H9 (cell line): Measurements from ENCODE around the gene EVI5L. TPM values are rescaled to one million over a fixed set of nuclear protein-coding genes. Genes with fewer than 3 reads are reported as not detected.
A peak's percentile ranks its signal among the peaks of the same experiment; 100 is the strongest.

Source experiments
- DNase-seq: peaks from one replicate; pipeline ENCODE4 v3.0.0-alpha.2; 2017
- H2AFZ ChIP-seq: one replicate; pipeline ENCODE4 v1.6.1; 2013; ENCODE audit warnings: mild to moderate bottlenecking, low read length, control low read depth, moderate library complexity
- H2AK5ac ChIP-seq: 2 replicates; pipeline ENCODE4 v1.6.1; 2013; ENCODE audit warnings: low read length, control low read depth, mixed read lengths; ENCODE audit not compliant: insufficient read length
- H2BK120ac ChIP-seq: one replicate; pipeline ENCODE4 v1.6.1; 2013; ENCODE audit warnings: low read depth, mild to moderate bottlenecking, low read length, control low read depth, inconsistent platforms; ENCODE audit not compliant: poor library complexity, severe bottlenecking
- H2BK12ac ChIP-seq: 2 replicates; pipeline ENCODE4 v1.6.1; 2013; ENCODE audit warnings: low read length, control low read depth, mixed read lengths, low read depth; ENCODE audit not compliant: insufficient read length
- H2BK15ac ChIP-seq: 2 replicates; pipeline ENCODE4 v1.6.1; 2013; ENCODE audit warnings: low read depth, low read length, control low read depth
- H2BK20ac ChIP-seq: one replicate; pipeline ENCODE4 v1.6.1; 2013; ENCODE audit warnings: low read depth, mild to moderate bottlenecking, low read length, control low read depth, inconsistent platforms; ENCODE audit not compliant: poor library complexity, severe bottlenecking
- H2BK5ac ChIP-seq: 2 replicates; pipeline ENCODE4 v1.6.1; 2013; ENCODE audit warnings: low read length, control low read depth, mixed read lengths; ENCODE audit not compliant: insufficient read length
- H3K14ac ChIP-seq: 2 replicates; pipeline ENCODE4 v1.6.1; 2013; ENCODE audit warnings: low read length, control low read depth; ENCODE audit not compliant: insufficient read depth
- H3K18ac ChIP-seq: 2 replicates; pipeline ENCODE4 v1.6.1; 2013; ENCODE audit warnings: low read depth, mild to moderate bottlenecking, mixed read lengths, low read length, control low read depth; ENCODE audit not compliant: insufficient read length
- H3K23ac ChIP-seq: 2 replicates; pipeline ENCODE4 v1.6.1; 2013; ENCODE audit warnings: low read length, control low read depth, mixed read lengths, low read depth; ENCODE audit not compliant: insufficient read length
- H3K23me2 ChIP-seq: 2 replicates; pipeline ENCODE4 v1.6.1; 2013; ENCODE audit warnings: low read depth, mild to moderate bottlenecking, mixed read lengths, low read length, control low read depth; ENCODE audit not compliant: insufficient read length, poor library complexity, severe bottlenecking
- H3K27ac ChIP-seq: 2 replicates; pipeline ENCODE4 v1.5.1; 2013; ENCODE audit warnings: low read length, control low read depth, mixed read lengths, low read depth; ENCODE audit not compliant: insufficient read length
- H3K27me3 ChIP-seq: 2 replicates; pipeline ENCODE4 v1.6.1; 2013; ENCODE audit warnings: low read length, control low read depth, inconsistent platforms; ENCODE audit not compliant: insufficient read depth
- H3K4ac ChIP-seq: 2 replicates; pipeline ENCODE4 v1.6.1; 2013; ENCODE audit warnings: low read depth, mild to moderate bottlenecking, control low read depth, inconsistent platforms, low read length, moderate library complexity
- H3K4me1 ChIP-seq: 2 replicates; pipeline ENCODE4 v1.6.1; 2013; ENCODE audit warnings: low read length, control low read depth, inconsistent platforms; ENCODE audit not compliant: insufficient read depth
- H3K4me2 ChIP-seq: 2 replicates; pipeline ENCODE4 v1.6.1; 2013; ENCODE audit warnings: low read length, control low read depth, mixed read lengths; ENCODE audit not compliant: insufficient read length, insufficient read depth
- H3K56ac ChIP-seq: 2 replicates; pipeline ENCODE4 v1.6.1; 2013; ENCODE audit warnings: low read depth, mild to moderate bottlenecking, mixed read lengths, low read length, control low read depth; ENCODE audit not compliant: insufficient read length
- H3K79me1 ChIP-seq: 2 replicates; pipeline ENCODE4 v1.6.1; 2013; ENCODE audit warnings: low read depth, mild to moderate bottlenecking, moderate library complexity, low read length, control low read depth, inconsistent platforms; ENCODE audit not compliant: insufficient read depth, poor library complexity, severe bottlenecking
- H3K79me2 ChIP-seq: 2 replicates; pipeline ENCODE4 v1.6.1; 2013; ENCODE audit warnings: low read length, control low read depth, inconsistent platforms; ENCODE audit not compliant: insufficient read depth
- H3K9ac ChIP-seq: 2 replicates; pipeline ENCODE4 v1.6.1; 2013; ENCODE audit warnings: low read length, control low read depth, mixed read lengths; ENCODE audit not compliant: insufficient read length; ENCODE audit errors: extremely low read depth
- H3K9me3 ChIP-seq: one replicate; pipeline ENCODE4 v1.6.1; 2013; ENCODE audit warnings: low read depth, low read length, inconsistent platforms; ENCODE audit not compliant: control insufficient read depth
- H3T11ph ChIP-seq: one replicate; pipeline ENCODE4 v1.6.1; 2013; ENCODE audit warnings: mild to moderate bottlenecking, low read length, control low read depth, inconsistent platforms
- H4K20me1 ChIP-seq: one replicate; pipeline ENCODE4 v1.6.1; 2013; ENCODE audit not compliant: control insufficient read depth, insufficient read length, insufficient read depth
- H4K5ac ChIP-seq: 2 replicates; pipeline ENCODE4 v1.6.1; 2013; ENCODE audit warnings: low read depth, mild to moderate bottlenecking, mixed read lengths, low read length, control low read depth; ENCODE audit not compliant: insufficient read length
- H4K8ac ChIP-seq: replicated peaks from 2 replicates; pipeline ENCODE4 v1.6.1; 2013; ENCODE audit warnings: low read length, control low read depth, mixed read lengths, low read depth; ENCODE audit not compliant: insufficient read length
- H4K91ac ChIP-seq: 2 replicates; pipeline ENCODE4 v1.6.1; 2013; ENCODE audit warnings: low read depth, mild to moderate bottlenecking, moderate library complexity, mixed read lengths, low read length, control low read depth; ENCODE audit not compliant: insufficient read length
- H3K27ac Mint-ChIP-seq, 3 experiments: 2 replicates in 2 of 3; 3 replicates in 1 of 3; pipeline ENCODE4 v1.8.0; 2020 to 2021; ENCODE audit warnings: mixed read lengths in 3 of 3, mild to moderate bottlenecking in 1 of 3, moderate library complexity in 1 of 3
- H3K27me3 Mint-ChIP-seq: 2 replicates; pipeline ENCODE4 v1.8.0; 2021; ENCODE audit warnings: low read depth, mild to moderate bottlenecking, moderate library complexity, mixed read lengths
- H3K36me3 Mint-ChIP-seq, 3 experiments: 2 replicates in 2 of 3; 3 replicates in 1 of 3; pipeline ENCODE4 v1.8.0; 2020 to 2021; ENCODE audit warnings: low read depth in 3 of 3, mixed read lengths in 3 of 3; ENCODE audit not compliant: insufficient read depth in 1 of 3
- H3K4me1 Mint-ChIP-seq, 2 experiments: 2 replicates each; pipeline ENCODE4 v1.8.0; 2020; ENCODE audit warnings: mixed read lengths in 2 of 2
- H3K4me3 Mint-ChIP-seq, 2 experiments: 2 replicates in 1 of 2; 3 replicates in 1 of 2; pipeline ENCODE4 v1.8.0; 2020 to 2021; ENCODE audit warnings: mild to moderate bottlenecking in 2 of 2, mixed read lengths in 2 of 2, moderate library complexity in 1 of 2
- H3K9me3 Mint-ChIP-seq, 2 experiments: 2 replicates in 1 of 2; 3 replicates in 1 of 2; pipeline ENCODE4 v1.8.0; 2020; ENCODE audit warnings: mild to moderate bottlenecking in 2 of 2, mixed read lengths in 2 of 2, moderate library complexity in 1 of 2
- CTCF ChIP-seq: fragments of 200-600 bp; sonication (generic); conservative IDR thresholded peaks from 3 replicates; pipeline ENCODE4 v1.8.0; 2021; ENCODE audit warnings: antibody characterized with exemption, mild to moderate bottlenecking
- WGBS: extraction: QIAGEN DNeasy Blood & Tissue Kit; methylation state at CpG from one replicate; pipeline ENCODE4 v1.1.7; 2013; ENCODE audit warnings: missing lambda C conversion rate, low lambda C conversion rate, mixed read lengths; ENCODE audit not compliant: insufficient read length; ENCODE audit errors: extremely low coverage; 5-methylcytosine and 5-hydroxymethylcytosine counted together
- total RNA-seq: library from RNA; stranded (reverse); gene quantifications from 2 replicates; pipeline ENCODE4 v1.2.1, GENCODE V29; 2021

The EVI5L gene
- total RNA-seq, 1 experiment from 2014 or later = 7.1 TPM

- Mint-ChIP-seq H3K27ac (peak within 1 kb of the TSS in 1 of 3 experiments; percentile 90; a peak in 2 of 7 replicates), H3K4me1 (peaks cover 17 to 26% of the 10 kb centered on the region in 2 experiments), H3K9me3 (no peaks in the 10 kb centered on the region), H3K36me3 (peaks cover 0 to 6% (median 5%) of the 10 kb centered on the region in 3 experiments; a peak in 4 of 7 replicates), H3K4me3 (peak within 1 kb of the TSS; percentile 82 to 97), H3K27me3 (peaks cover 12% of the 10 kb centered on the region)
- Histone ChIP-seq H4K20me1 (no peaks in the 10 kb centered on the region), H3K23me2 (peaks cover 13% of the 10 kb centered on the region), H3K9ac (peak within 1 kb of the TSS; percentile 20), H4K8ac (no peak within 1 kb of the TSS), H2BK20ac (no peak within 1 kb of the TSS), H2AK5ac (no peak within 1 kb of the TSS), H2BK15ac (no peak within 1 kb of the TSS; the same call in 1 of the 2 replicates), H3K4me1 (no peaks in the 10 kb centered on the region; the same call in 1 of the 2 replicates), H3K4me2 (peak within 1 kb of the TSS; percentile 71), H3K9me3 (no peaks in the 10 kb centered on the region), H3K79me1 (no peaks in the 10 kb centered on the region), H3K23ac (no peak within 1 kb of the TSS), H3K27ac (no peak within 1 kb of the TSS), H2BK12ac (no peak within 1 kb of the TSS), H3K79me2 (no peaks in the 10 kb centered on the region), H3T11ph (no peak within 1 kb of the TSS), H4K91ac (no peak within 1 kb of the TSS), H3K18ac (peak within 1 kb of the TSS; percentile 75), H3K56ac (no peak within 1 kb of the TSS), H4K5ac (no peak within 1 kb of the TSS), H3K4ac (no peak within 1 kb of the TSS), H3K27me3 (peaks cover 1% of the 10 kb centered on the region; the same call in 1 of the 2 replicates), H2AFZ (peak within 1 kb of the TSS; percentile 43), H2BK120ac (no peak within 1 kb of the TSS), H3K14ac (peak within 1 kb of the TSS; percentile 88; the same call in 1 of the 2 replicates), H2BK5ac (no peak within 1 kb of the TSS)
- peak; percentile 94 for DNase-seq
- no peak for TF ChIP-seq CTCF
- WGBS = no CpG with 5 or more reads among the region's 88 CpGs
Measured at GRCh38 chr19:7874076-7874896, 44.3 kb downstream of the EVI5L start, which contains the start of gene PRR36. TSS of gene PRR36 (minus strand) at chr19:7874390. CDS start at chr19:7873689, 701 bp downstream.
